Caki2 (cell line): ENCODE results near the gene S100A7. TPM values are rescaled to one million over a fixed set of nuclear protein-coding genes. Genes with fewer than 3 reads are reported as not detected.
"Not testable (repeated sequence)": the region's sequence is repeated elsewhere in the genome, so short reads cannot be mapped to it uniquely, and the experiment has no call there.

Experiments used
- DNase-seq: peaks from one replicate; pipeline ENCODE4 v3.0.0-alpha.2; 2015; ENCODE audit warnings: low read depth
- in situ Hi-C: cut with HindIII; loops from 2 replicates; pipeline ENCODE4 v1.10.0; 2016; ENCODE audit warnings: low sequenced_read_pairs, low pct_unique_long_range_greater_than_20kb, mixed read lengths
- total RNA-seq: library from RNA; depleted of rRNA; stranded (reverse); fragments of >200 nt; shearing (Covaris generic); gene quantifications from 2 replicates; pipeline ENCODE4 v1.2.3, GENCODE V29; 2014; ENCODE audit warnings: low replicate concordance

The S100A7 gene
- total RNA-seq, 1 experiment from 2014 or later: not detected

- DNase-seq: no peak
- in situ Hi-C loops: loop anchor here (25.0 kb wide), 1 partner anchor 119 kb away; the partner anchor contains the start of gene S100A9
Observed at GRCh38 chr1:153481124-153481523, 20.7 kb upstream of the S100A7 start.

- DNase-seq: no peak
- in situ Hi-C loops: loop anchor here (25.0 kb wide), 1 partner anchor 117 kb away; the partner anchor contains the start of gene S100A9
Observed at GRCh38 chr1:153478692-153479618, 18.5 kb upstream of the S100A7 start.

GRCh38 chr1:153478047-153478691, 17.7 kb upstream of the S100A7 start:
- in situ Hi-C loops: loop anchor here (25.0 kb wide), 1 partner anchor 116 kb away; the partner anchor contains the start of gene S100A9
- no peak for DNase-seq

GRCh38 chr1:153476491-153477093, 16.1 kb upstream of the S100A7 start:
- in situ Hi-C loops: loop anchor here (25.0 kb wide), 1 partner anchor 114 kb away; the partner anchor contains the start of gene S100A9

GRCh38 chr1:153475282-153475681, 14.8 kb upstream of the S100A7 start:
- in situ Hi-C loops: loop anchor here (25.0 kb wide), 1 partner anchor 113 kb away; the partner anchor contains the start of gene S100A9

More at GRCh38 chr1:153476491-153477093, 16.1 kb upstream of the S100A7 start:
- no peak for DNase-seq

GRCh38 chr1:153474347-153474746, 13.9 kb upstream of the S100A7 start:
- in situ Hi-C loops: no loop called here
- no peak for DNase-seq

More at GRCh38 chr1:153475282-153475681, 14.8 kb upstream of the S100A7 start:
- no peak for DNase-seq

- in situ Hi-C loops: no loop called here
- DNase-seq: no peak
Observed at GRCh38 chr1:153470707-153471106, 10.3 kb upstream of the S100A7 start.

GRCh38 chr1:153466908-153467307, 6.5 kb upstream of the S100A7 start:
- in situ Hi-C loops: no loop called here
- no peak for DNase-seq

- peak; percentile 27 for DNase-seq
- in situ Hi-C loops: no loop called here
Observed at GRCh38 chr1:153465811-153466636, 5.6 kb upstream of the S100A7 start.

- in situ Hi-C loops, DNase-seq: not testable (repeated sequence)
Observed at GRCh38 chr1:153462741-153463140, 2.3 kb upstream of the S100A7 start.

GRCh38 chr1:153459655-153460054, 796 bp downstream of the S100A7 start:
- in situ Hi-C loops: no loop called here
- DNase-seq: no peak

- in situ Hi-C loops: no loop called here
- no peak for DNase-seq
Observed at GRCh38 chr1:153456396-153456795, 4.1 kb downstream of the S100A7 start.

GRCh38 chr1:153448851-153449250, 11.6 kb downstream of the S100A7 start:
- in situ Hi-C loops, DNase-seq: not testable (repeated sequence)

- DNase-seq: peak; percentile 14
- in situ Hi-C loops: no loop called here
Observed at GRCh38 chr1:153447498-153448170, 12.8 kb downstream of the S100A7 start.

GRCh38 chr1:153444078-153444477, 16.4 kb downstream of the S100A7 start:
- in situ Hi-C loops: no loop called here
- DNase-seq: no peak

- DNase-seq: no peak
- in situ Hi-C loops: no loop called here
Observed at GRCh38 chr1:153443486-153443885, 17.0 kb downstream of the S100A7 start.

- DNase-seq: no peak
- in situ Hi-C loops: no loop called here
Observed at GRCh38 chr1:153441238-153441755, 19.2 kb downstream of the S100A7 start.
